NCI-H748 treated with DMSO at 0.1 percent for 48 hours (cell line): ENCODE measurements around the gene KIF25.
"Not testable (repeated sequence)": the region's sequence is repeated elsewhere in the genome, so short reads cannot be mapped to it uniquely, and the experiment has no call there.

ENCODE experiments used
- DNase-seq: peaks from one replicate; lab custom pipeline; 2025; lab: John Stamatoyannopoulos, UW

The KIF25 gene

GRCh38 chr6:167975458-167975857 is 22.0 kb upstream of the KIF25 start:
- no peak for DNase-seq

DNA sequence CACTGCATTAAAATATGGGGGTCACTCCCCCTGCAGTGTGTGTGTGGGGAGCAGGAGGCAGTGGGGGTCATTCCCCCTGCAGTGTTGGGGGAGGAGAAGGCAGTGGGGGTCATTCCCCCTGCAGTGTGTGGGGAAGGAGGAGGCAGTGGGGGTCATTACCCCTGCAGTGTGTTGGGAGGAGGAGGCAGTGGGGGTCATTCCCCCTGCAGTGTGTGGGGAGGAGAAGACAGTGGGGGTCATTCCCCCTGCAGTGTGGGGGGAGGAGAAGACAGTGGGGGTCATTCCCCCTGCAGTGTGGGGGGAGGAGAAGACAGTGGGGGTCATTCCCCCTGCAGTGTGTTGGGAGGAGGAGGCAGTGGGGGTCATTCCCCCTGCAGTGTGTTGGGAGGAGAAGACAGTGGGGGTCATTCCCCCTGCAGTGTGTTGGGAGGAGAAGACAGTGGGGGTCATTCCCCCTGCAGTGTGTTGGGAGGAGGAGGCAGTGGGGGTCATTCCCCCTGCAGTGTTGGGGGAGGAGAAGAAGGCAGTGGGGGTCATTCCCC is 21.3 kb upstream of the KIF25 start:
- DNase-seq: not testable (repeated sequence)

- no peak for DNase-seq
These were observed 20.8 kb upstream of the KIF25 start for GRCh38 chr6:167976708-167977107.

DNA sequence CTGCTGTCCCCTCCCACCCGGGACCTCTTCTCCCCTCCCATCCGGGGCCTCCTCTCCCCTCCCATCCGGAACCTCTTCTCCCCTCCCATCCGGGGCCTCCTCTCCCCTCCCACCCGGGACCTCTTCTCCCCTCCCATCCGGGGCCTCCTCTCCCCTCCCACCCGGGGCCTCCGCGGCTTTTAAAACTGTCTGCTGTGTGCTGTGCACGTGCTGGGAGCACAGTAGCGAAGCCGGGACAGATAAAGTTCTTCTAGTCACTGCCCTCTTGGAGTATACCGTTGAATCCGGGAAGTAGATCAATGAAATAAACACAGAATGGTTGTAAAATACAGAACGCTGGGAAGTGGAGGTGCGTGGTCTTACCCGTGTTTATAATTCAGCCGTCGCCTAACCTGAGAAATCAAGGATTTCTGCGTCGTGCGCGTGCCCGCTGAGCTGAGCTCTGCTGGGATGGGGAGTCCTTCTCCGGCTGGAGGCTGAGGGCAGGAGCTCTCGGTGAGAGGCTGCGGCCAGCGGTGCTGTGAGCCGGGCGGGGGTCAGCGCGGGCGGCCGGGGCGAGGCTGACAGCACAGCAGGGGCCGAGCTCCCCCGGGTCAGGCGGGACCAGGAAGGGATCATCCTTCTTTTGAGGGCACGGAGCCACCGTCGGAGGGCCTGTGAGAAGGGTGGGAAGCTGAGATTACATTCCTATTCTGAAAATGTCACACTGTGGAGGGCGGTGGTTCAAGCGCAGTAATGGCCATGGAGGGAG is 19.6 kb upstream of the KIF25 start:
- DNase-seq: no peak

DNA sequence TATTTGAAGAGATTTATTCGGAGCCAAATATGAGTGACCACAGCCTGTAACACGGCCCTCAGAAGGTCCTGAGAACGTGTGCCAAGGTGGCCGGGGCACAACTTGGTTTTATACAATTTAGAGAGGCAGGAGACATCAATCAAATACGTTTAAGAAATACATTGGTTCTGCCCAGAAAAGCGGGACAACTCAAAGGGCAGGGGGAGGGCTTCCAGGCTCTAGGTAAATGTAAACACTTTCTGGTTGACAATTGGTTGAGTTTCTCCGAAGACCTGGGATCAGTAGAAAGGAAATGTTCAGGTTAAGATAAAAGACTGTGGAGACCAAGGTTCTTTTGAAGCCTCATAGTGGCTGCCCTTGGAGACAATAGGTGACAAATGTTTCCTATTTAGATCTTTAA is 18.9 kb upstream of the KIF25 start:
- DNase-seq: no peak

DNA sequence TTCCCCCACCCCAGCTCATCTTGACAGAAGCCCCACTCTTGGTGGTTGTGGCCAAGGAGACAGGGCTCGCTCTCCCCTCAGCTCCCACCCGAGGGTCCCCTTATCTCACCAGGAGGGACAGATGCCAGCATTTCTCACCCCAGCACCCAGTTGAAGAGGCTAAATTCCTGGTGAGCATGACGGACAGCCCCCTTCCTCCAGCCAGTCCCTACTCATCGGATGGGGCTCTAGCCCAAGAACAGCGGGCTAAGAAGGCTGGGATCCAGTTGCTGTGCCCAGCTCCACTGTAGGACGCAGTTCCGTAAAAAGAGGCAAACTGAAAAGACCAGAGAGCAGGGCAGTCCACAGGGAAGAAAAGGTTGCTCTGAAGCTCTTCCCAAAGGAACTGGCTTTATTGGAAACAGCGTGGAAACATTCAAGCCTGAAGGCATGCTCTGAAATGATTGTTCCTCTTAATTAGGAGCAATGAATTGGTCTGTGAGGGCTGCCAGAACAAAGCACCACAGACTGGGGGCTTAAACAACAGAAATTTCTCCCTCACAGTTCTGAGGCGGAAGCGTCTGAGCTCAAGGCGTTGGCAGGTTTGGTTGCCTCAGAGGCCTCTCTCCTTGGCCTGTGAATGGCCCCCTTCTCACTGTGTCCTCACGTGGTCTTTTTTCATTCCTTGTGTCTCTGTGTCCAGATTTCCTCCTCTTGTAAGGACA is 17.9 kb upstream of the KIF25 start:
- DNase-seq: no peak

DNA sequence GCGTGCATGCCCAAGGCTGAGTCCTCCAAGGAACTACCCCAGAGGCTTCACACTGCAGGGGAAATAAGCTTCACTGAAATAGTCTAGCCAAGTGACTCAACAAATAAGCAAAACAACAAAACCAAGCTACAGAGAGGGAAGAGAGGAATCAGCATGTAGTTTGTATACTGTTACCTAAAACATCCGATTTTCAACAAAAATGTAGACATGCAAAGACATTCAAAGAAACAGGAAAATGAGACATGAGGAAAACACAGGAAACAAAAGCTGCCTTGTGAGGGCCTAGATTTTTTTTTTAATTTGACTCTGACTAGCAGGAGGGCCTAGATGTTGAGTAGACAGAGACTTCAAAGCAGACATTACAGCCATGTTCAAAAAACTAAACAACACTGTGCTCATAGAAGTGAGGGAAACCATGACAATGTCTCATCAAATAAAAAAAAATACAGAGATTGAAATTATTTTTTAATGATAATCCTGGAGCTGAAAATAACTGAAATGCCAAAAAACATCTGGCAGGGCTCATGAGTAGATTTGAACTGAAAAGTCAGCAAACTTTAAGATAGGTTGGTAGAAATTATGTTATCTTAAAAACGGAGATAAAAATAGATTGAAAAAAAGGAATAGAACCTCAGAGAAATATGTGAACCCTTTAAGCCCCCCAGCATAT is 16.4 kb upstream of the KIF25 start:
- no peak for DNase-seq

DNA sequence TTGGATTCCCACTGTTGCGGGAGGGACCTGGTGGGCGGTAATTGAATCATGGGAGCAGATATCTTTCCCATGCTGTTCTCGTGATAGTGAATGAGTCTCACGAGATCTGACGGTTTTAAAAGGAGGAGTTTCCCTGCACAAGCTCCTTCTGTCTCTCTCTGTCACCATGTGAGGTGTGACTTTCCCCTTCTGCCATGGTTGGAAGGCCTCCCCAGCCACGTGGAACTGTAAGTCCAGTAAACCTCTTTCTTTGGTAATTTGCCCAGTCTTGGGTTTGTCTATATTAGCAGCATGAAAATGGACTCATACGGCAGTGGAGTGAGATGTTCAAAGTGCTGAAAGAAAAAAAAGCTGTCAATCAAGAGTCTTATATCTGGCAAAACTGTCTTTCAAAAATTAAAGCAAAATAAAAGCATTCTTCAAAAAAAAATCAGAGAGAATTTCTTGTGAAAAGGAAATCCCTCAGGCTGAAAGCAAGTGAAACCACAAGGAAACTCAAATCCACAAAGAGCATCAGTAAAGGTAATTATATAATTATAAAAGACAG is 15.5 kb upstream of the KIF25 start:
- no peak for DNase-seq

DNA sequence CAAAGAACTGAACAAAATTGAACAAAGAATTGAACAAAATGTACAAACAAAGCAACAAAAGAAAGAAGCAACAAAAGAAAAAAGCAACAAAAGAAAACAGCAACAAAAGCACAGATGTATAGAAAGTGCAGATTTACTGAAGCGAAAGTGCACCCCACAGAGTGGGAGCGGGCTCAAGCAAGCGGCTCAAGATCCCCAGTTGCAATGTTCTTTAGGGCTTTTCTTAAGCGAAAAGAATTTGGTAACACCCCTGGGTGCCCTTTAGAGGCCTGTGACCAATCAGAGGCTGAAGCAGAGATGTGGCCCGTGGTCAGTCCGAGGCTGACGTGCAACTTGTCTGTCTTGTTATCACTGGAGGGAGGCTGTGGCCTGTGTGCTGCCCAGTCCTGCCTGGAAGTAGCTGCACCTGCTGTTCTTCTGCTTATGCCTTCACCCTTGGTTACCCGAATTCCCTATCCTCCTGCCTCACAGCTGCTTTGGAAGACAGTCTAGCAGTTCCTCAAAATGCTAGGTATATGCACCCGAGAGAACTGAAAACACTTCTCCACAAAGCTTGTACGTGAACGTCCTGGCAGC is 13.2 kb upstream of the KIF25 start:
- DNase-seq: no peak

DNA sequence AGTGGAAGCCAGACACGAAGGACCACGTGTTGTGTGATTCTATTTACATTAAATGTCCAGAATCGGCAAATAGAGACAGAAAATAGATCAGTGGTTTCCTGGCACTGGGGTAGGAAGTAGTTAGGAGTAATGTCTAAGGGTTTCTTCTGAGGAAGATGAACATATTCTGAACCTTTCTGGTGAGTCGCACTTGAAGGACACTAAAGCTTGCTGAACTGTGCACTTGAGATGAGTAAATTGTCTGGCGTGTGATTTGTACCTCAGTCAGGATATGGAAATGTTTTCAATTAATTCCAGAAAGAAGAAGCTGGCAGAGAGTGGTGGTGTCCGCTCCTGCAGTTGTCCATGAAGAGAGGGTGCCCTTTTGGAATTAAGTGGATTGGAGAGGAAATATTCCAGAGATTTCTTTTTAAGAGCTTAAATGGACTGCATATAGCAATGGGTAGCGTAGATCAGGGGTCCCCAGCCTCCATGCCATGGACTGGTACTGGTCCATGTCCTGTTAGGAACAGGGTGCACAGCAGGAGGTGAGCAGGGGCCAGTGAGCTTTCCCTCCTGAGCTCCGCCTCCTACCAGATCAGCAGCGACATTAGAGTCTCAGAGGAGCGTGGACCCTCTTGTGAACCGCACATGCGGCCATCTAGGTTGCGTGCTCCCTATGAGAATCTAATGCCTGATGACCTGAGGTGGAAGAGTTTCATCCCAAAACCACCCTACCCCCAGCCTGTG is 12.4 kb upstream of the KIF25 start:
- no peak for DNase-seq

DNA sequence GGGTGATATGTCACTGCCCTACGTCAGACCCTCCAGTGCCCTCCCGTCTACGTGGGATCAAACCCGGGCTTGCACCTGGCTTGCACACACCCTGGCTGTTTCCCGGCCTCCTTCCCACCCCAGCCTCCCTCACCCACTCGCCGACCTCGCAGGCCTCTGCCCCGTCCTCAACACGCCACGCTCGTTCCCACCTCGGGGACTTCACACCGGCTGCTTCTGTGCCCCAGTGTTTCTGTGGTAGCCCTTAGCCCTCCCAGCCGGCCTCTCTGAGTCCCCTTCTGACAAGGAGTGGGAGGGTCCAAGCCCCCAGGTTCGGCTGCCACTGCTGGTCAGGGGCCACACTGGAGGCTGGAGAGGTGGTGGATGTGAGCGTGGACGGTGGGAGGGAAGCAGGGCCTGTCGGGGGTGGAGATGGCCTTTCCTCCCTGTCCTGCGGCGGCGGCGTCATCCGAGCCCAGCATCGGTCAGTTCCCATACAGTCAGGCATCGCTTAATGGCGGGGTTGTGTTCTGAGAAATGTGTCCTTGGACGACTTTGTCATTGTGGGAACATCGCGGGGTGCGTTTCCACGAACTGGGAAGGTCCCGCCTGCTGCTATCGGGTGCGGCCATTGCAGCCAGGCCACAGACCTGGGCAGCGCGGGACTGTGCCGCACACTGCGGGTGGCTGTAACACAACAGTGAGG is 11.4 kb upstream of the KIF25 start:
- no peak for DNase-seq

DNA sequence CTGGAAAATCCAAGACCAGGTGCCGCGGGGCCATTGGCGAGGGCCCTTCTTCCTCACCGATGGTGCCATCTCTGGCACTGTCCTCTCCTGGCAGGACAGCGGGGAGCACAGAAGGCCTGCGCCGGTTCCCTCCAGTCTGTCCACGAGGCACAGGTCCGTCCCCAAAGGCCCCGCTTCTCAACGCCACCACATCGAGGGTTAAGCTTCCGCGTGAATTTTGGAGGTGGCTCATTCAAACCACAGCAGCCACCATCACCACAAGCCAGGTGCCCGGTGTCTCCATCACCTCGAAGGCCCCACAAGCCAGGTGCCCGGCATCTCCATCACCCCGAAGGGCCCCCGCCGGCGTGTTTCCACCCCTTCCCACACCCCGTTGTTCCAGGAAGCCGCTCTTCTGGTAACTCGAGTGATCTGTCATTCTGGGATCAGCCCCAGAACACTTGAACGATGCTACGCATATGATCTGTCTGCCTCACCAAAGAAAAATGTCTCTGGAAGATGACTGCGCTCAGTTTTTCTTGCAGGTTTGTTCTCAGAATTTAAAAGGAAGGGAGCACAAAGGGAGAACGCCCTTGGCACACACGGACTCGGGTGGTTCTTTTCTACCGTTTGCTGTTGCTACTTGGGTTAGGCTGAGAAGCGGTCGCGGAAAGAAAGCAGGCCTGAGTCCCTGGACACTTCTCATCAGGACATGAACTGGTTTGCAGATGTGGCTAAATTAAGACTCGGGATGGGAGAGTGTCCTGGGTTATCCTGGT is 9.9 kb upstream of the KIF25 start:
- no peak for DNase-seq

GRCh38 chr6:167988154-167988495 is 9.3 kb upstream of the KIF25 start:
- no peak for DNase-seq

GRCh38 chr6:167988945-167989841 is 8.3 kb upstream of the KIF25 start:
- DNase-seq: no peak

- no peak for DNase-seq
These were observed 7.2 kb upstream of the KIF25 start for GRCh38 chr6:167990016-167990945.

DNA sequence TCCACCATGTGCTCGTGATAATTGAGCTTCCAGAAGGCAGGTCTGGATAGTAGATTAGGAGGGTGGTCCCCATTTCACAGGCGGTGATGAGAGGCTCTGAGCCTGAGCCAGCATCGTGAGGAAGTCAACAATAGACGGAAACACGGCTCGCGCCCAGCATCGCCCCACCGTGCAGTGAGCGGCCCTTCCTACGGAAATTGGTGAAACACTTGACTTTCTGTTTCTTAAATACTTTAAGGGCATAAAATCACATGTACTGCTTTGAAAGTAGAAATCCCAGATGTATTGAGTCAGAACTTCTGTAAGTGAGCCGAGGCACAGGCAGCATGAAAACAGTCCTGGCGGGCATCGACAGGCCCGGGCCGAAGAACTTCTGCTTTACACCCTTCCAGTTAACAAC is 4.3 kb upstream of the KIF25 start:
- DNase-seq: no peak

DNA sequence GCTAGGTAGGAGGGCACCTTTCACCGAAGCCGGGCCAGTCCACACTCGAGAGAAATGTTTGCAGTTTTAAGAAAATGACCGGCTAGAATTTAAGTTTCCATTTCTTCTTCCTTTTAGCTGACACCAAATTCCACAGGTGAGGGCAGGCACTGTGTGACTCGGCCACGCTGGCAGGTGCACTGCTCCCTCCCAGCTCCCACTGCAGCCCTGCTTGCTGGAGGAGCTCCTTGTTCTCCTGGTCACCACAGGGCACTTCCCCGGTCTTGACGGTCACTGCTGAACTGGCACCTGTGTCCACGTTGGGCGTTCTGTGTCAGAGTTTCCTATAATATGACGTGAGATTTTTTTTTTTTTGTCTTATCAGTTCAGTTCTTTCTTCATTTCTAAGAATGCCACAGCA is 3.6 kb upstream of the KIF25 start:
- DNase-seq: no peak

DNA sequence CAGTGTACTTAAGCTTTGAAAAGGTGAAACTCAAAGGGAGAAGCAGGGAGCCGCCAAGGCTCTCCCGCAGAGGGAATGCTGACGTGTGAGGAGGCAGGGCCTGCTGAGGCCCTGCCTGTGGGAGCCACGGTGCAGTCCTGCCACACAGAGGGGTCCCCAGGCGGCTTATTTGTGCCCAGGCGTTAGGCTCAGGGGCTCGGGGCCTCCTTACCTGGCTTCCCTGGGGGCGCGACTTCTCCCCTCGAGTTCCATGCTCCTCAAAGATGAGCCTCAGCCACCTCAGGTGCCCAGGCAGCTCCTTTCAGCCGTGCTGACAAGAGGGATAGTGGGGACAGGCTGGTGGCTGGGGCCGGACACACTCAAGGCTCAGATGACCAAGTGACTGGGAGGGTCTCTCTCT is 2.2 kb upstream of the KIF25 start:
- DNase-seq: no peak
